B cell (primary cell): Measurements from ENCODE around the gene WBP1.

Experiments
- CTCF ChIP-seq: fragments of 200-600 bp; IDR thresholded peaks from one replicate; pipeline ENCODE4 v1.8.0; 2022; ENCODE audit warnings: antibody characterized with exemption, mild to moderate bottlenecking
- EZH2 ChIP-seq: IDR thresholded peaks from 2 replicates; pipeline ENCODE4 v1.6.1; 2012; ENCODE audit warnings: borderline replicate concordance, low read depth, mild to moderate bottlenecking, moderate library complexity, low read length; ENCODE audit not compliant: insufficient read depth, poor library complexity, severe bottlenecking

DNA sequence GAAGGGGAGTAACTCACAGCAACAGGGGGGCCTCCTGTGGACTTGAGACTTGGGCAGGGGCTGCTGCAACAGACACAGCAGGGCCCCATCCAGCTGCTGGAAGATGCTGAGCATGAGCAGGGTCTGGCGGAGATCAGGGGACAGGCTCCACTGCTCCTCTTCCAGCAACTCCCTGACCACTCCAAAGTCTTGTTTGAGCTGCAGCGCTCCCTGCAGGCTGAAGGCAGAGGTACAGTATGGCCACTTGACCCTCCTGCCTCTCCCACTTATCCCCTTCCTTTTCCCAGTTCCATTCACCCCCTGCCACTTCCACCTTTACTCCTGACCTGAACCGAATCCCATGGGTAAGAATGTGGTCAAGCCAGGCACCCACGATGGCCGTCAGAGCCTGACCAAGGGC, 16.7 kb downstream of the WBP1 start:
- TF ChIP-seq CTCF (no peak), EZH2 (no peak)
